SH-SY5Y (cell line): ENCODE measurements around the gene IQCE.

ENCODE experiments used
- GATA2 ChIP-seq: IDR thresholded peaks from 2 replicates; pipeline ENCODE4 v1.6.1; 2011; ENCODE audit warnings: mild to moderate bottlenecking, low read depth, low read length
- GATA3 ChIP-seq: IDR thresholded peaks from 2 replicates; pipeline ENCODE4 v1.6.1; 2011; ENCODE audit warnings: low read depth, mild to moderate bottlenecking, low read length, moderate library complexity

DNA sequence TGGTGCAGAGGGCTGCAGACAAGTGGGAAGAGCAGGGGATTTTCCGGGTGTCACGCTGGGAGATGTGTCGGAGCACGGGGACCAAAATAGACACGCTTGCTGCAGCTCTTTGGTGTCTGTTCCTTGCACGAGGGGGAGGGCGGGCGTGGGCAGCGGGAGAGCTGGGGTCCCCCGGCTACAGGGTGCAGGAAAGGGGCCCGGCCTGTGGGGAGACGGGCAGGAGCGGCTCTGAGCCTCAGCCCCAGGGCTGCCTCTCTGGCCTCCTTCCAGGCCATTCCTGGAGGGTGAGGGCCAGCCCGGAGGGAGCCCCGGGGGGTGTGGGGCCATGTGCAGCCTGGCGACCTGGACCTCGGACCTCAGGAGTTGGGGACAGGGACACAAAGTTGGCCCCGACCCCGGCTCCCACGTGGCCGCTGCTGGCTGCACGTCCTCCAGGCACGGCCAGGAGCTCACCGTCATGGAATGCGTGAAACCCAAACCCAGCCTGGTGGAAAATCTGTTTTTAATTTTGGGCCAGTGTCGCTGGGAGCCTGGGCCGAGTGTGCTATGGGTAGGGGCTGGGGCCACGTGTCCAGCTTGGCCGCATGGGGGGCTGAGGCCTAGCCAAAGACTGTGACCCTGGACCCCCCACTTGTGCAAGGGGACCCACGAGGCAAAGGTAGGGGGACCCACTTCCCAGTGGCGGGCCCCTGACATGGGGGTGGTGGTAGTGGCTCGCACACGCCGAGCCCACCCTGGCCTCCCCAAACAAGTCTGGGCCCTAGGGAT, 79.6 kb downstream of the IQCE start:
- TF ChIP-seq GATA2 (no peak), GATA3 (no peak)
